Measurements from ENCODE around the gene IRAK1. TPM values are rescaled to one million over a fixed set of nuclear protein-coding genes. Genes with fewer than 3 reads are reported as not detected.

Gene IRAK1
- polyA plus RNA-seq, 1 of the 3 experiments (the other 2 are of a cell fraction) = 68.5 TPM

DNA sequence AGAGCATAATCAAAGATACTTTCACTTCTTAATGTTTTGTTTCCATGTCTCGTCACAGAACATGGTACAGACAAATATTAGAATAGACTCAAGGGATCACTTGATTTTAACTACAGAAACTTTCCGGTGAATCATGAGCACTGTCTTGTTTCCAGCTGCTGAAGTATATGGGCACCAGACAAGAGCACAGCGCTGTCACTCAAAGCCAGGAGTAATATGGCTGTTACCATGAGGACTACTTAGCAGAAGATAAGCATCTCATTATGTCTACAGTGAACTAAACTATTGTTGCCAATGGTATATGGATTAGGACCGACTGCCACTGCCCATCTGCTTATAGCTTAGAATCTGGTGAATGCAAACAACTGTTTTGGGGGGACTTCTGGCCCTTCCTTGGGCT lies 43.5 kb upstream of the IRAK1 start:
- ChIA-PET POLR2A (no interaction called here), CTCF (no interaction called here)
- H4K20me1 ChIP-seq (ENCODE audit: insufficient read depth) = peaks cover 81% of the 10 kb centered on the region
- H3F3A ChIP-seq (replicated peaks; ENCODE audit: insufficient read depth) = no peaks in the 10 kb centered on the region
- no peak overlapping the region for H3K9ac ChIP-seq
- WGBS (ENCODE audit: low lambda C conversion rate) = 61% methylated on average over 4 of the region's 4 CpGs
- no peaks in the 10 kb centered on the region for H3K9me3 ChIP-seq
- H3K4me3 ChIP-seq (ENCODE audit: low read depth in 2 of 2, low read length in 1 of 2) = no peak overlapping the region
- no peaks in the 10 kb centered on the region; a peak in 1 of 4 replicates for H3K4me1 ChIP-seq (ENCODE audit: control insufficient read depth in 1 of 2, insufficient read depth in 2 of 2, low read depth in 1 of 2, low read length in 1 of 2)
- H3K27ac ChIP-seq (ENCODE audit: low read depth in 2 of 2, low read length in 1 of 2) = no peak overlapping the region
- H3K79me2 ChIP-seq (ENCODE audit: insufficient read depth) = peaks cover 92% of the 10 kb centered on the region
- TF ChIP-seq YY1 (IDR thresholded peaks at IDR 0.05; ENCODE audit: low read depth) (no peak), EZH2phosphoT487 (IDR thresholded peaks at IDR 0.05; ENCODE audit: borderline replicate concordance, low read depth) (no peak), GABPA (IDR thresholded peaks at IDR 0.05; ENCODE audit: low read depth) (no peak), TAF1 (IDR thresholded peaks at IDR 0.05; ENCODE audit: borderline replicate concordance, low read depth, low read length) (no peak), SIN3A (IDR thresholded peaks at IDR 0.05; ENCODE audit: borderline replicate concordance, low read depth, low read length) (no peak), CHD2 (IDR thresholded peaks at IDR 0.05; ENCODE audit: low read length, partially characterized antibody) (no peak), RFX5 (IDR thresholded peaks at IDR 0.05; ENCODE audit: low read length) (no peak), TEAD4 (IDR thresholded peaks at IDR 0.05; ENCODE audit: borderline replicate concordance, insufficient read depth) (no peak), FOXM1 (IDR thresholded peaks at IDR 0.05; ENCODE audit: low read depth) (no peak)
- TF ChIP-seq, protein P1, sequence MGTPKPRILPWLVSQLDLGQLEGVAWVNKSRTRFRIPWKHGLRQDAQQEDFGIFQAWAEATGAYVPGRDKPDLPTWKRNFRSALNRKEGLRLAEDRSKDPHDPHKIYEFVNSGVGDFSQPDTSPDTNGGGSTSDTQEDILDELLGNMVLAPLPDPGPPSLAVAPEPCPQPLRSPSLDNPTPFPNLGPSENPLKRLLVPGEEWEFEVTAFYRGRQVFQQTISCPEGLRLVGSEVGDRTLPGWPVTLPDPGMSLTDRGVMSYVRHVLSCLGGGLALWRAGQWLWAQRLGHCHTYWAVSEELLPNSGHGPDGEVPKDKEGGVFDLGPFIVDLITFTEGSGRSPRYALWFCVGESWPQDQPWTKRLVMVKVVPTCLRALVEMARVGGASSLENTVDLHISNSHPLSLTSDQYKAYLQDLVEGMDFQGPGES (IDR thresholded peaks at IDR 0.05; ENCODE audit: low read depth, low read length) = no peak
- TF ChIP-seq, protein P2, sequence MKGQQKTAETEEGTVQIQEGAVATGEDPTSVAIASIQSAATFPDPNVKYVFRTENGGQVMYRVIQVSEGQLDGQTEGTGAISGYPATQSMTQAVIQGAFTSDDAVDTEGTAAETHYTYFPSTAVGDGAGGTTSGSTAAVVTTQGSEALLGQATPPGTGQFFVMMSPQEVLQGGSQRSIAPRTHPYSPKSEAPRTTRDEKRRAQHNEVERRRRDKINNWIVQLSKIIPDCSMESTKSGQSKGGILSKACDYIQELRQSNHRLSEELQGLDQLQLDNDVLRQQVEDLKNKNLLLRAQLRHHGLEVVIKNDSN (IDR thresholded peaks at IDR 0.05; ENCODE audit: borderline replicate concordance, low read depth) = no peak
- TF ChIP-seq, protein P3, sequence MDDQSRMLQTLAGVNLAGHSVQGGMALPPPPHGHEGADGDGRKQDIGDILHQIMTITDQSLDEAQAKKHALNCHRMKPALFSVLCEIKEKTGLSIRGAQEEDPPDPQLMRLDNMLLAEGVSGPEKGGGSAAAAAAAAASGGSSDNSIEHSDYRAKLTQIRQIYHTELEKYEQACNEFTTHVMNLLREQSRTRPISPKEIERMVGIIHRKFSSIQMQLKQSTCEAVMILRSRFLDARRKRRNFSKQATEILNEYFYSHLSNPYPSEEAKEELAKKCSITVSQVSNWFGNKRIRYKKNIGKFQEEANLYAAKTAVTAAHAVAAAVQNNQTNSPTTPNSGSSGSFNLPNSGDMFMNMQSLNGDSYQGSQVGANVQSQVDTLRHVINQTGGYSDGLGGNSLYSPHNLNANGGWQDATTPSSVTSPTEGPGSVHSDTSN (IDR thresholded peaks at IDR 0.05) = no peak
- TF ChIP-seq, protein P4, sequence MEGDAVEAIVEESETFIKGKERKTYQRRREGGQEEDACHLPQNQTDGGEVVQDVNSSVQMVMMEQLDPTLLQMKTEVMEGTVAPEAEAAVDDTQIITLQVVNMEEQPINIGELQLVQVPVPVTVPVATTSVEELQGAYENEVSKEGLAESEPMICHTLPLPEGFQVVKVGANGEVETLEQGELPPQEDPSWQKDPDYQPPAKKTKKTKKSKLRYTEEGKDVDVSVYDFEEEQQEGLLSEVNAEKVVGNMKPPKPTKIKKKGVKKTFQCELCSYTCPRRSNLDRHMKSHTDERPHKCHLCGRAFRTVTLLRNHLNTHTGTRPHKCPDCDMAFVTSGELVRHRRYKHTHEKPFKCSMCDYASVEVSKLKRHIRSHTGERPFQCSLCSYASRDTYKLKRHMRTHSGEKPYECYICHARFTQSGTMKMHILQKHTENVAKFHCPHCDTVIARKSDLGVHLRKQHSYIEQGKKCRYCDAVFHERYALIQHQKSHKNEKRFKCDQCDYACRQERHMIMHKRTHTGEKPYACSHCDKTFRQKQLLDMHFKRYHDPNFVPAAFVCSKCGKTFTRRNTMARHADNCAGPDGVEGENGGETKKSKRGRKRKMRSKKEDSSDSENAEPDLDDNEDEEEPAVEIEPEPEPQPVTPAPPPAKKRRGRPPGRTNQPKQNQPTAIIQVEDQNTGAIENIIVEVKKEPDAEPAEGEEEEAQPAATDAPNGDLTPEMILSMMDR (IDR thresholded peaks at IDR 0.05) = no peak
- no peaks in the 10 kb centered on the region for H3K9me2 ChIP-seq
- no peaks in the 10 kb centered on the region for H3K36me3 ChIP-seq (replicated peaks in 1 of 2; ENCODE audit: control insufficient read depth in 1 of 2, insufficient read depth in 2 of 2, low read length in 1 of 2)
- peaks cover 9% of the 10 kb centered on the region for H3K27me3 ChIP-seq (ENCODE audit: insufficient read depth)
- DNase-seq = no peak
- H3K4me2 ChIP-seq = no peak overlapping the region
- no peak overlapping the region for H2AFZ ChIP-seq (ENCODE audit: low read depth)
